Measurements from ENCODE around the gene CEP152.
"Not testable (repeated sequence)": the region's sequence is repeated elsewhere in the genome, so short reads cannot be mapped to it uniquely, and the experiment has no call there.

DNA sequence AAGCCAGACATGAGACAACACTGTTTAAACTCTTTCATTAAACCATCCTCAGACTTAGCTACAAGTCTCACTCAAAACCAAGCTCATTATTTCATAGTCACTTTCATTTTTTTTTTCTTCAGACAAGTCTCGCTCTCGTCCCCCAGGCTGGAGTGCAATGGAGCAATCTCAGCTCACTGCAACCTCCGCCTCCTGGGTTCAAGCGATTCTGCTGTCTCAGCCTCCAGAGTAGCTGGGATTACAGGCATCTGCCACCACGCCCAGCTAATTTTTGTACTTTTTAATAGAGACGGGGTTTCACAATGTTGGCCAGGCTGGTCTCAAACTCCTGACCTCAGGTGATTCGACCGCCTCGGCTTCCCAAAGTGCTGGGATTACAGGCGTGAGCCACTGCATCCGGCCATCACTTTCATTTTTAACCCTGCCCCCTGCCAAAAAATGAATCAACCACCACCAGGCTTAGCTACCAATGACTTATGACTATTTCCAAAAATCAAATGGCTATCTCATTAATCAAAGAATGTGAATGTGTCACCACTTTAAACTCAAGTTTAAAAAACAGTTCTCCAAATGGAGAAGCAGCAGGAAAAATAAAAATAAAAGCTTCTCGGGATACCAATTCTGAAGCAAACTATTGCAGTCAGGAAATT is 20.3 kb downstream of the CEP152 start:
- TF ChIP-seq, protein P1, sequence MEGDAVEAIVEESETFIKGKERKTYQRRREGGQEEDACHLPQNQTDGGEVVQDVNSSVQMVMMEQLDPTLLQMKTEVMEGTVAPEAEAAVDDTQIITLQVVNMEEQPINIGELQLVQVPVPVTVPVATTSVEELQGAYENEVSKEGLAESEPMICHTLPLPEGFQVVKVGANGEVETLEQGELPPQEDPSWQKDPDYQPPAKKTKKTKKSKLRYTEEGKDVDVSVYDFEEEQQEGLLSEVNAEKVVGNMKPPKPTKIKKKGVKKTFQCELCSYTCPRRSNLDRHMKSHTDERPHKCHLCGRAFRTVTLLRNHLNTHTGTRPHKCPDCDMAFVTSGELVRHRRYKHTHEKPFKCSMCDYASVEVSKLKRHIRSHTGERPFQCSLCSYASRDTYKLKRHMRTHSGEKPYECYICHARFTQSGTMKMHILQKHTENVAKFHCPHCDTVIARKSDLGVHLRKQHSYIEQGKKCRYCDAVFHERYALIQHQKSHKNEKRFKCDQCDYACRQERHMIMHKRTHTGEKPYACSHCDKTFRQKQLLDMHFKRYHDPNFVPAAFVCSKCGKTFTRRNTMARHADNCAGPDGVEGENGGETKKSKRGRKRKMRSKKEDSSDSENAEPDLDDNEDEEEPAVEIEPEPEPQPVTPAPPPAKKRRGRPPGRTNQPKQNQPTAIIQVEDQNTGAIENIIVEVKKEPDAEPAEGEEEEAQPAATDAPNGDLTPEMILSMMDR (conservative IDR thresholded peaks at IDR 0.05; ENCODE audit: low read depth, low read length), result not testable (repeated sequence)
- not testable (repeated sequence) for TF ChIP-seq EZH2 (IDR thresholded peaks at IDR 0.05; ENCODE audit: borderline replicate concordance, low read depth, low read length, poor library complexity, severe bottlenecking)
